GM12873 (cell line): ENCODE measurements around the gene COL5A3.

Experiments
- CTCF ChIP-seq: IDR thresholded peaks from 2 replicates; pipeline ENCODE4 v1.5.1; 2012; ENCODE audit warnings: low read depth, mild to moderate bottlenecking, moderate library complexity, low read length, control low read depth; ENCODE audit not compliant: insufficient read depth; ENCODE audit errors: missing control alignments

Gene COL5A3

GRCh38 chr19:10010939-10011338, 635 bp upstream of the COL5A3 start:
- no peak for TF ChIP-seq CTCF

GRCh38 chr19:10009714-10010224, 535 bp downstream of the COL5A3 start:
- no peak for TF ChIP-seq CTCF

GRCh38 chr19:10008184-10008765, 2.0 kb downstream of the COL5A3 start:
- no peak for TF ChIP-seq CTCF

- no peak for TF ChIP-seq CTCF
These were observed 2.7 kb downstream of the COL5A3 start for GRCh38 chr19:10007371-10008183.

GRCh38 chr19:10006752-10007323, 3.5 kb downstream of the COL5A3 start:
- TF ChIP-seq CTCF = no peak

GRCh38 chr19:10006335-10006708, 4.0 kb downstream of the COL5A3 start:
- no peak for TF ChIP-seq CTCF

GRCh38 chr19:10005632-10006334, 4.5 kb downstream of the COL5A3 start:
- no peak for TF ChIP-seq CTCF
